ENCODE data around the gene EGLN3.
"Not testable (repeated sequence)": the region's sequence is repeated elsewhere in the genome, so short reads cannot be mapped to it uniquely, and the experiment has no call there.

The EGLN3 gene

GRCh38 chr14:33938131-33938949 lies 12.5 kb downstream of the EGLN3 start:
- no peak overlapping the region for H3K4me3 ChIP-seq (ENCODE audit: low read depth, low read length)

- H3K4me3 ChIP-seq (ENCODE audit: low read depth, low read length), result no peak overlapping the region
Observed at GRCh38 chr14:33936391-33936790, 14.5 kb downstream of the EGLN3 start.

GRCh38 chr14:33934938-33935337 lies 15.9 kb downstream of the EGLN3 start:
- H3K4me3 ChIP-seq (ENCODE audit: low read depth, low read length), result no peak overlapping the region

GRCh38 chr14:33934043-33934750 lies 16.7 kb downstream of the EGLN3 start:
- no peak overlapping the region for H3K4me3 ChIP-seq (ENCODE audit: low read depth, low read length)

- H3K4me3 ChIP-seq (ENCODE audit: low read depth, low read length), result no peak overlapping the region
Observed at GRCh38 chr14:33933386-33933933, 17.4 kb downstream of the EGLN3 start.

GRCh38 chr14:33932576-33933345 lies 18.1 kb downstream of the EGLN3 start:
- H3K4me3 ChIP-seq (ENCODE audit: low read depth, low read length), result no peak overlapping the region

GRCh38 chr14:33932033-33932432 lies 18.8 kb downstream of the EGLN3 start:
- H3K4me3 ChIP-seq (ENCODE audit: low read depth, low read length), result no peak overlapping the region

GRCh38 chr14:33931461-33931860 lies 19.4 kb downstream of the EGLN3 start:
- H3K4me3 ChIP-seq (ENCODE audit: low read depth, low read length), result no peak overlapping the region

- H3K4me3 ChIP-seq (ENCODE audit: low read depth, low read length), result no peak overlapping the region
Observed at GRCh38 chr14:33930439-33930838, 20.4 kb downstream of the EGLN3 start.

- H3K4me3 ChIP-seq (ENCODE audit: low read depth, low read length), result no peak overlapping the region
Observed at GRCh38 chr14:33929799-33930408, 21.0 kb downstream of the EGLN3 start.

GRCh38 chr14:33928895-33929294 lies 22.0 kb downstream of the EGLN3 start:
- H3K4me3 ChIP-seq (ENCODE audit: low read depth, low read length), result no peak overlapping the region

GRCh38 chr14:33927944-33928343 lies 22.9 kb downstream of the EGLN3 start:
- H3K4me3 ChIP-seq (ENCODE audit: low read depth, low read length), result no peak overlapping the region

- not testable (repeated sequence) for H3K4me3 ChIP-seq (ENCODE audit: low read depth, low read length)
Observed at GRCh38 chr14:33926967-33927366, 23.9 kb downstream of the EGLN3 start.

- no peak overlapping the region for H3K4me3 ChIP-seq (ENCODE audit: low read depth, low read length)
Observed at GRCh38 chr14:33925946-33926345, 24.9 kb downstream of the EGLN3 start.

GRCh38 chr14:33925235-33925634 lies 25.6 kb downstream of the EGLN3 start:
- H3K4me3 ChIP-seq (ENCODE audit: low read depth, low read length), result no peak overlapping the region

GRCh38 chr14:33924566-33925100 lies 26.2 kb downstream of the EGLN3 start:
- no peak overlapping the region for H3K4me3 ChIP-seq (ENCODE audit: low read depth, low read length)

- H3K4me3 ChIP-seq (ENCODE audit: low read depth, low read length), result no peak overlapping the region
Observed at GRCh38 chr14:33922125-33922524, 28.7 kb downstream of the EGLN3 start.

GRCh38 chr14:33918256-33918655 lies 32.6 kb downstream of the EGLN3 start:
- no peak overlapping the region for H3K4me3 ChIP-seq (ENCODE audit: low read depth, low read length)

GRCh38 chr14:33917661-33918060 lies 33.2 kb downstream of the EGLN3 start:
- H3K4me3 ChIP-seq (ENCODE audit: low read depth, low read length), result no peak overlapping the region
